Measurements from ENCODE around the gene KPNA2.

GRCh38 chr17:68004201-68004600 is 31.3 kb upstream of the KPNA2 start:
- TF ChIP-seq MEF2A (IDR thresholded peaks at IDR 0.05; ENCODE audit: insufficient read depth, low read depth, low read length) (no peak), ZSCAN29 (IDR thresholded peaks at IDR 0.05) (no peak), TAF1 (IDR thresholded peaks at IDR 0.05; ENCODE audit: borderline replicate concordance, low read depth, low read length) (no peak), POLR2AphosphoS2 (IDR thresholded peaks at IDR 0.05; ENCODE audit: low read depth, low read length) (no peak)

Data from GM12878 (cell line).